Gastroesophageal sphincter (tissue), 4 donors: ENCODE data around the gene LRRC55. TPM values are rescaled to one million over a fixed set of nuclear protein-coding genes. Genes with fewer than 3 reads are reported as not detected.

ENCODE experiments used
- ATAC-seq: fragments of 150-250 bp; one replicate; pipeline ENCODE4 v1.9.1; 2016; ENCODE audit warnings: mild to moderate bottlenecking, moderate library complexity
- H3K27ac ChIP-seq, 4 donors: fragments of 200-600 bp; sonication (generic) in 3 of 4; 1 replicate in 3 of 4; 2 replicates in 1 of 4; pipeline ENCODE4 v1.5.1; 2016 to 2019
- H3K27me3 ChIP-seq: fragments of 200-600 bp; sonication (generic); one replicate; pipeline ENCODE4 v1.5.1; 2019
- H3K36me3 ChIP-seq, 2 donors: fragments of 200-600 bp; sonication (generic); one replicate each; pipeline ENCODE4 v1.5.1; 2019; ENCODE audit warnings: control low read depth in 1 of 2
- H3K4me1 ChIP-seq, 3 donors: fragments of 200-600 bp; sonication (generic); 1 replicate in 2 of 3; 2 replicates in 1 of 3; pipeline ENCODE4 v1.5.1; 2016 to 2019; ENCODE audit warnings: control low read depth in 2 of 3
- H3K4me3 ChIP-seq, 2 donors: fragments of 200-600 bp; sonication (generic); one replicate each; pipeline ENCODE4 v1.5.1; 2019; ENCODE audit warnings: mild to moderate bottlenecking in 1 of 2, moderate library complexity in 1 of 2
- H3K9me3 ChIP-seq, 3 donors: fragments of 200-600 bp; sonication (generic); one replicate each; pipeline ENCODE4 v1.5.1; 2017 to 2019; ENCODE audit warnings: control low read depth in 2 of 3
- EP300 ChIP-seq: sonication (generic); formaldehyde crosslinking; IDR thresholded peaks from one replicate; pipeline ENCODE4 v1.6.1; 2017; ENCODE audit warnings: antibody characterized with exemption, mild to moderate bottlenecking
- POLR2A ChIP-seq, 2 donors: fragments of 450-650 bp; IDR thresholded peaks; one replicate each; pipeline ENCODE4 v1.6.1; 2017; ENCODE audit warnings: antibody characterized with exemption in 2 of 2, mild to moderate bottlenecking in 2 of 2, moderate library complexity in 1 of 2
- POLR2AphosphoS5 ChIP-seq: sonication (generic); formaldehyde crosslinking; IDR thresholded peaks from one replicate; pipeline ENCODE4 v1.6.1; 2017; ENCODE audit warnings: antibody characterized with exemption
- WGBS, 2 donors: methylation state at CpG; one replicate each; pipeline ENCODE4 v1.1.5; 2018; ENCODE audit warnings: low coverage in 1 of 2; 5-methylcytosine and 5-hydroxymethylcytosine counted together
- total RNA-seq, 4 donors: library from RNA; depleted of rRNA; stranded (reverse); fragments of >200 nt; gene quantifications; one replicate each; pipeline ENCODE4 v1.1.0, GENCODE V29; 2016
- TF ChIP-seq, protein P1 (sequence below), 4 experiments: fragments of 200-600 bp in 2 of 4; fragments of 450-650 bp in 2 of 4; sonication (generic) in 1 of 4; IDR thresholded peaks; one replicate each; pipeline ENCODE4 v1.5.1; 2017 to 2019; ENCODE audit warnings: antibody characterized with exemption in 4 of 4, mild to moderate bottlenecking in 2 of 4, moderate library complexity in 2 of 4

Gene LRRC55
- total RNA-seq, 4 donors from 2014 or later, result 0.12 to 0.13 TPM; not detected in 2

DNA sequence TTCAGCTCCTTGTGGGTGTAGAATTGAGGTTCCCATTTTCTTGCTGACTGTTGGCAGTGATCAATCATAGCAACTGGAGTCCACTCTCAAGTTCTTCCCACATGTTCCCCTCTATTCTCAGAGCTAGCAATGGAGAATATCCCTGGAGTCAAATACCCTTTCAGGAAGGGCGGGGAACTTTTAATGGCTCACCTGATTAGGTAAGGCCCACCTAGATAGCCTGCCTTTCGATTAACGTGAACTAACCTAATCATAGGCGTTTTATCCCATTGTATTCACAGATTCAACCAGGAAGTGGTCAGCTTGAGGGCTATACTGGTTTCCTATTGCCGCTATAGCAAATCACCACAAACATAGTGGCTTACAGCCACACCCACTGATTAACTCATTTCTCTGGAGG is 7.1 kb upstream of the LRRC55 start:
- no peaks in the 10 kb centered on the region for H3K36me3 ChIP-seq
- no peak for ATAC-seq
- no peak overlapping the region for H3K4me3 ChIP-seq
- no peak overlapping the region for H3K27ac ChIP-seq
- no peaks in the 10 kb centered on the region for H3K9me3 ChIP-seq
- TF ChIP-seq EP300, result no peak
- no peak for TF ChIP-seq POLR2AphosphoS5
- TF ChIP-seq POLR2A (IDR thresholded peaks at IDR 0.05), result no peak
- TF ChIP-seq, protein P1, sequence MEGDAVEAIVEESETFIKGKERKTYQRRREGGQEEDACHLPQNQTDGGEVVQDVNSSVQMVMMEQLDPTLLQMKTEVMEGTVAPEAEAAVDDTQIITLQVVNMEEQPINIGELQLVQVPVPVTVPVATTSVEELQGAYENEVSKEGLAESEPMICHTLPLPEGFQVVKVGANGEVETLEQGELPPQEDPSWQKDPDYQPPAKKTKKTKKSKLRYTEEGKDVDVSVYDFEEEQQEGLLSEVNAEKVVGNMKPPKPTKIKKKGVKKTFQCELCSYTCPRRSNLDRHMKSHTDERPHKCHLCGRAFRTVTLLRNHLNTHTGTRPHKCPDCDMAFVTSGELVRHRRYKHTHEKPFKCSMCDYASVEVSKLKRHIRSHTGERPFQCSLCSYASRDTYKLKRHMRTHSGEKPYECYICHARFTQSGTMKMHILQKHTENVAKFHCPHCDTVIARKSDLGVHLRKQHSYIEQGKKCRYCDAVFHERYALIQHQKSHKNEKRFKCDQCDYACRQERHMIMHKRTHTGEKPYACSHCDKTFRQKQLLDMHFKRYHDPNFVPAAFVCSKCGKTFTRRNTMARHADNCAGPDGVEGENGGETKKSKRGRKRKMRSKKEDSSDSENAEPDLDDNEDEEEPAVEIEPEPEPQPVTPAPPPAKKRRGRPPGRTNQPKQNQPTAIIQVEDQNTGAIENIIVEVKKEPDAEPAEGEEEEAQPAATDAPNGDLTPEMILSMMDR (IDR thresholded peaks at IDR 0.05), result no peak
- WGBS, 2 donors, result 86% methylated on average over 5 of the region's 5 CpGs
- H3K4me1 ChIP-seq, result no peaks in the 10 kb centered on the region
- peaks cover 16% of the 10 kb centered on the region for H3K27me3 ChIP-seq

DNA sequence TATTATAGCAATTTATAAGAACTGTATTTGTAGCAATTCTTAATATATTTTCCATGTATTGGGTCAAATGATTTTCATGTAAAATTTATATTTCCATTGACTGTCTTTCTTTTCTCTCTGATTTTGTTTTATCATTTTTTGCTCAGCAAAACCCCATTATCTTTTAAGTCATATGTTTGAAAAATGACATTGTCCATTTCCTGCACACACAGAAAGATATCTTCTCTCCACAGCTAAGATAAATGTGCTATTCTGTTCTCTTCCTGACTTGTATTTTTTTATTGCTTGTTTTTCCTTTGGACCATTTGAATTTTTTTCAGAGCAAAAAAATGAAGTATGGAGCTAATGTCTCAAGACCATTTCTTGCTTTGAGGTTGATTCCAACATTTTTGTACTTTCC is 6.3 kb upstream of the LRRC55 start:
- ATAC-seq, result no peak
- Histone ChIP-seq H3K4me1 (peaks cover 0 to 5% (median 0%) of the 10 kb centered on the region in 3 donors), H3K36me3 (no peaks in the 10 kb centered on the region), H3K9me3 (no peaks in the 10 kb centered on the region), H3K27me3 (peaks cover 25% of the 10 kb centered on the region), H3K27ac (no peak overlapping the region), H3K4me3 (no peak overlapping the region)
- TF ChIP-seq, protein P1 (IDR thresholded peaks at IDR 0.05), result no peak
- TF ChIP-seq POLR2AphosphoS5, result no peak
- TF ChIP-seq POLR2A (IDR thresholded peaks at IDR 0.05), result no peak

DNA sequence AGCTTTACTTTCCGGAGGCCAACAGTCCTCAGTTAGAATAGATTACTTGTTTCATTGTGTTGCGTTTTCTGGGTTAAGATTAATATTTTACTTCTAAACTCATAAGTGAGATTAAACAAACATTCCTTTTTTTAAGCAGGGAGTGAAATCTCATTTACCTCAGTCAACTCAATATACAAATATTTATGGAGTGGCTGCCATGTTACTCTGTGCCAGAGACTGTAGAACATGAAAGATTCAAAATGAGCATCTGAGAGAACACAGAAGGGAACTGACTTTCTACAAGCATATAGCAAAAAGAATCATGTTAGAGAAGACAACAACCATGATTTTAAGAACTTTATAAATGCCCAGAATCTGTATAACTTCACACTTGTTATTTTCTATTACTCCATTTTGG is 3.4 kb upstream of the LRRC55 start:
- Histone ChIP-seq H3K27me3 (peaks cover 47% of the 10 kb centered on the region), H3K4me1 (peaks cover 0 to 8% (median 0%) of the 10 kb centered on the region in 3 donors), H3K36me3 (no peaks in the 10 kb centered on the region), H3K27ac (no peak overlapping the region), H3K4me3 (no peak overlapping the region), H3K9me3 (no peaks in the 10 kb centered on the region)
- WGBS, 2 donors, result 58 to 62% methylated on average over 2 of the region's 2 CpGs
- ATAC-seq, result no peak
- TF ChIP-seq, protein P1 (IDR thresholded peaks at IDR 0.05), result no peak
- TF ChIP-seq POLR2AphosphoS5 (no peak), POLR2A (IDR thresholded peaks at IDR 0.05) (no peak), EP300 (no peak)

DNA sequence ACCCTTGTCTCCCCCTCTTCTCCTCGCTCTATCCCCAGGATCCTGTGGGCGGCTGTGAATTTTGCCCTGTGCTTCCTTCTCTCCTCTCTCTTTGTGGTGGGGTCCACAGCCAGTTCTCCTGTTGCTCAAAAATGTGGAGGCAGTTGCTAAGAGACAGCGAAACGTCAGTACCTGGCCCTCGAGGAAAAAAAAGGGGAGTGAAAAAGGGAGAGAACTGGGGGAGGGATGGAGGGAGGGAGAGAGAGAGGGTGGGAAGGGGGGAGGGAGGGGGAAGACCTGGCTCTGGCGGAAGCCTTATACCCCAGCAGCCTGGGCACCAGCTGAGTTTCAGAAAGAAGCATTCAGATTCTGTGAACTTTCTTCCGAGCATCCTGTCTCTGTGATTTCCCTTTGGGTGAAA is 2.1 kb upstream of the LRRC55 start:
- H3K27me3 ChIP-seq, result peaks cover 47% of the 10 kb centered on the region
- TF ChIP-seq POLR2AphosphoS5, result no peak
- TF ChIP-seq, protein P1 (IDR thresholded peaks at IDR 0.05), result no peak
- no peak for TF ChIP-seq EP300
- TF ChIP-seq POLR2A (IDR thresholded peaks at IDR 0.05), result no peak

DNA sequence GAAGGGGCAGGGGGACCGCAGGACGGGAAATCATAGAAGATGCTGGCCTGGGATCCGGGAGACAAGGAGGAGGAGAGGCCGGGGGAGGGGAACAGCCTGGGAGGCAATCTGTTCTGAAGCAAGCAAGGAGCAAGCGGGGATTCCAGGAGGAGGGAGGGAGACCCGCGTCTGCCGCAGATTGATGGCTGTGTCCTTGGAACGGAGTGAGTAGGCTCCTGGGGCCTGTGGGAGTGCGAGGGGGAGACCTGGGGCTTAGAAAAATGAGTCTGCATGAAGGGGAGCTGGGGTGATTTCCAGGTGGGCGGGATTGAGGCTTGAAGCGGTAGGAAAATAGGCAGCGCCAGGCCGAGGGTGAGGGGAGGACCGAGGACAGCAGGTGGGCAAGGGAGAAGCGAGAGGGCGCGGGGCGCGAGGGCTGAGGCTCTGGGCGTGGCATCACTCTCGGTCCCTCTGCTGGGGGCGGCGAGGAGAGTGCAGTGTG is 1.6 kb upstream of the LRRC55 start:
- no peaks in the 10 kb centered on the region for H3K9me3 ChIP-seq
- ATAC-seq, result no peak
- H3K27me3 ChIP-seq, result peaks cover 47% of the 10 kb centered on the region
- H3K4me3 ChIP-seq, result no peak overlapping the region
- no peak for TF ChIP-seq POLR2A (IDR thresholded peaks at IDR 0.05)
- TF ChIP-seq, protein P1 (IDR thresholded peaks at IDR 0.05), result no peak
- TF ChIP-seq POLR2AphosphoS5, result no peak
- TF ChIP-seq EP300, result no peak
- no peaks in the 10 kb centered on the region for H3K36me3 ChIP-seq
- WGBS, 2 donors, result 14 to 35% methylated on average over 5 to 24 of the region's 24 CpGs
- peaks cover 0 to 8% (median 0%) of the 10 kb centered on the region in 3 donors for H3K4me1 ChIP-seq
- H3K27ac ChIP-seq, result no peak overlapping the region

More for the DNA sequence above, 2.1 kb upstream of the LRRC55 start:
- no peak for ATAC-seq
- Histone ChIP-seq H3K36me3 (no peaks in the 10 kb centered on the region), H3K27ac (no peak overlapping the region), H3K9me3 (no peaks in the 10 kb centered on the region), H3K4me3 (no peak overlapping the region), H3K4me1 (peaks cover 0 to 8% (median 0%) of the 10 kb centered on the region in 3 donors)
- WGBS, 2 donors, result 29 to 100% methylated on average over 1 to 2 of the region's 7 CpGs
